Esophagus squamous epithelium (tissue), 4 donors: ENCODE data around the gene MICAL2.

Experiments used
- POLR2A ChIP-seq, 4 donors: fragments of 450-650 bp; IDR thresholded peaks; one replicate each; pipeline ENCODE4 v1.6.1; 2017; ENCODE audit warnings: antibody characterized with exemption in 4 of 4, mild to moderate bottlenecking in 4 of 4, moderate library complexity in 3 of 4
- TF ChIP-seq, protein P1 (sequence below), 6 experiments: fragments of 450-650 bp in 4 of 6; fragments of 200-600 bp in 2 of 6; sonication (generic) in 2 of 6; IDR thresholded peaks; one replicate each; pipeline ENCODE4 v1.5.1; 2016 to 2019; ENCODE audit warnings: antibody characterized with exemption in 6 of 6, mild to moderate bottlenecking in 4 of 6, moderate library complexity in 4 of 6

DNA sequence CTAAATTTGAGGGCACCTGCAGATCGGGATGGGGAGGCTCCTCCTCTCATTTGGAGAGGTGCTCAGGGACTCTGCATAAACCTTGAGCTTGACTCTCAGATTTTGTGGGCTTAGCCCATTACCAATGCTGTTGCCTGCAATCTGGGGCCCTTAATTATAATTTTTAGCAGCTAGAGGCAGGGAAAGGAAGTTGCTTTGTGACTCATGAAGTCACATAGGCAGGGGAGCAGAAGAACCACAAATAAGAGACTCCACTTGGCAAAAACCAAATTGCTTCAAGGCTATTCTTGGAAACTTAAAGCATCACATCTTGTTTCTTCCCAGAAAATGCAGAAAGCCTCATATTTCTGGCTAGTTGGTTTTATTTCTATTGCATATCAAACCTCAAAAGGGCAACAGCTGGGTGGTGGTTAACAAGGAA is 46.9 kb downstream of the MICAL2 start:
- TF ChIP-seq POLR2A (IDR thresholded peaks at IDR 0.05), result no peak
- TF ChIP-seq, protein P1, sequence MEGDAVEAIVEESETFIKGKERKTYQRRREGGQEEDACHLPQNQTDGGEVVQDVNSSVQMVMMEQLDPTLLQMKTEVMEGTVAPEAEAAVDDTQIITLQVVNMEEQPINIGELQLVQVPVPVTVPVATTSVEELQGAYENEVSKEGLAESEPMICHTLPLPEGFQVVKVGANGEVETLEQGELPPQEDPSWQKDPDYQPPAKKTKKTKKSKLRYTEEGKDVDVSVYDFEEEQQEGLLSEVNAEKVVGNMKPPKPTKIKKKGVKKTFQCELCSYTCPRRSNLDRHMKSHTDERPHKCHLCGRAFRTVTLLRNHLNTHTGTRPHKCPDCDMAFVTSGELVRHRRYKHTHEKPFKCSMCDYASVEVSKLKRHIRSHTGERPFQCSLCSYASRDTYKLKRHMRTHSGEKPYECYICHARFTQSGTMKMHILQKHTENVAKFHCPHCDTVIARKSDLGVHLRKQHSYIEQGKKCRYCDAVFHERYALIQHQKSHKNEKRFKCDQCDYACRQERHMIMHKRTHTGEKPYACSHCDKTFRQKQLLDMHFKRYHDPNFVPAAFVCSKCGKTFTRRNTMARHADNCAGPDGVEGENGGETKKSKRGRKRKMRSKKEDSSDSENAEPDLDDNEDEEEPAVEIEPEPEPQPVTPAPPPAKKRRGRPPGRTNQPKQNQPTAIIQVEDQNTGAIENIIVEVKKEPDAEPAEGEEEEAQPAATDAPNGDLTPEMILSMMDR (IDR thresholded peaks at IDR 0.05), result no peak
